Measurements from ENCODE around the gene HIPK4.
"Not testable (repeated sequence)": the region's sequence is repeated elsewhere in the genome, so short reads cannot be mapped to it uniquely, and the experiment has no call there.

The HIPK4 gene

DNA sequence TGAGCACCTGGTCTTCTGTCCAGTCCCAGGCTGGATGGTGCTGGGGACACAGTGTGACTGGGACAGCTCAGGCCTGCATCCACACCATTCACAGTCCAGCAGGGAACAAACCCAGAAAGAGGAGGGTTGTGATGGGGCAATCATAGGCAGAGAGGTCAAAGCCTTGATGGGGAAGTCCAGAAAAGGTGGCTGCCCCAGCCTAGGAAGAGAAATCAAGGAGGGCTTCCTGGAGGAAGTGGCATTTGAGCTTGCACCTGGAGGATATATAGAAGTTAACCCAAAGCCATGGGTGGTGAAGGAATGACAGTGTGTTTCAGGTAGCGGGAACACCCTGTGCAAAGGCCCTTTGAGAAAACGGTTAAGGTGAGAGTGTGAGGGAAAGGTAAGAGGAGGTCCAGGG, 25.8 kb upstream of the HIPK4 start:
- Histone ChIP-seq H3K9me3 (ENCODE audit: insufficient read depth, low read depth, low read length) (no peaks in the 10 kb centered on the region), H3K27ac (ENCODE audit: low read depth, low read length) (no peak overlapping the region), H3K9ac (ENCODE audit: low read depth, low read length) (no peak overlapping the region), H3K4me3 (ENCODE audit: low read length) (no peak overlapping the region), H3K4me1 (ENCODE audit: insufficient read depth, low read length) (peaks cover 6% of the 10 kb centered on the region; the same call in 1 of the 2 replicates), H3K27me3 (ENCODE audit: insufficient read depth, low read length) (no peaks in the 10 kb centered on the region), H3K36me3 (ENCODE audit: insufficient read depth, low read length) (no peaks in the 10 kb centered on the region)
- WGBS = 92% methylated on average over 2 of the region's 2 CpGs

- 89% methylated on average over 20 of the region's 21 CpGs for WGBS
- Histone ChIP-seq H3K27ac (ENCODE audit: low read depth, low read length) (no peak overlapping the region), H3K9me3 (ENCODE audit: insufficient read depth, low read depth, low read length) (no peaks in the 10 kb centered on the region), H3K9ac (ENCODE audit: low read depth, low read length) (no peak overlapping the region), H3K4me1 (ENCODE audit: insufficient read depth, low read length) (peaks cover 6% of the 10 kb centered on the region), H3K27me3 (ENCODE audit: insufficient read depth, low read length) (no peaks in the 10 kb centered on the region), H3K36me3 (ENCODE audit: insufficient read depth, low read length) (no peaks in the 10 kb centered on the region), H3K4me3 (ENCODE audit: low read length) (no peak overlapping the region)
Observed at GRCh38 chr19:40414542-40415535, 24.9 kb upstream of the HIPK4 start.

DNA sequence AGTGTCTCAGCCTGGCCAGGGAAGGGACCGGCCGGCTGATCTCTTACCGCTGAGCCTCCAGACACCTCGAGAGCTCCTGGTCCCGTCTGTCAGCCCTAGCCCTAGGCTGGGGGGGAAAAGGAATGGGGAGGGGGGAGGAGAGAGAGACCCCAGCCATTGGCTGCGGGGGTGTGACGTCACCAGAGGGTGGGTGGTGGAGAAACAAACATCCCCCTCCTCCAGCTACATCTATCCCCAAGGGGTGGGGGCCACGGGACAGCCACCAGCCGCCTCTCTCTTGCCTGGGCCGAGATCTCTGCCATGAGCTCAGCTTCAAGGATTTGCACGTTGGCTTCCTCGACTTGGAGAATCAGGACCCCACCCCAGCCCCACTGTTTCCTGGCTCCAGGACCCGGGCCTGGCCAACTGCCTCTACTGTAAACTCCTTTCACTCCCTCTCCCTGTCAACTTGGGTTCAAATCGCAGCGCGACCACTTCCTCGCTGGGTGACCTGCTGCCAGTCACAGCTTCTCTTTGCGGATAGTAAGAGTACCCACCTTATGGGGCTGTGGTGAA, 23.4 kb upstream of the HIPK4 start, which contains the start of gene PRX:
PRX (minus strand) TSS at position 88 of the 555 bp plus-strand sequence. CDS start 5,446 bp downstream, outside the sequence.
- no peaks in the 10 kb centered on the region for H3K36me3 ChIP-seq (ENCODE audit: insufficient read depth, low read length)
- WGBS = 33% methylated on average over 16 of the region's 18 CpGs
- peaks cover 6% of the 10 kb centered on the region for H3K4me1 ChIP-seq (ENCODE audit: insufficient read depth, low read length)
- H3K9me3 ChIP-seq (ENCODE audit: insufficient read depth, low read depth, low read length) = no peaks in the 10 kb centered on the region
- no peak within 1 kb of the TSS for H3K9ac ChIP-seq (ENCODE audit: low read depth, low read length)
- no peaks in the 10 kb centered on the region for H3K27me3 ChIP-seq (ENCODE audit: insufficient read depth, low read length)
- peak within 1 kb of the TSS; percentile 35 for H3K4me3 ChIP-seq (ENCODE audit: low read length)
- peak within 1 kb of the TSS; percentile 41; the same call in 1 of the 2 replicates for H3K27ac ChIP-seq (ENCODE audit: low read depth, low read length)

GRCh38 chr19:40412866-40413265, 22.9 kb upstream of the HIPK4 start:
- peak overlapping the region; percentile 35; the same call in 1 of the 2 replicates for H3K4me3 ChIP-seq (ENCODE audit: low read length)
- H3K36me3 ChIP-seq (ENCODE audit: insufficient read depth, low read length) = no peaks in the 10 kb centered on the region
- H3K9me3 ChIP-seq (ENCODE audit: insufficient read depth, low read depth, low read length) = no peaks in the 10 kb centered on the region
- H3K9ac ChIP-seq (ENCODE audit: low read depth, low read length) = no peak overlapping the region
- H3K4me1 ChIP-seq (ENCODE audit: insufficient read depth, low read length) = peaks cover 6% of the 10 kb centered on the region
- 0 out of 2 replicates have a peak overlapping the region, but pooled peaks have one; percentile 35 for H3K27ac ChIP-seq (ENCODE audit: low read depth, low read length)
- WGBS = 77% methylated on average over 4 of the region's 4 CpGs
- no peaks in the 10 kb centered on the region for H3K27me3 ChIP-seq (ENCODE audit: insufficient read depth, low read length)

- Histone ChIP-seq H3K9me3 (ENCODE audit: insufficient read depth, low read depth, low read length) (no peaks in the 10 kb centered on the region), H3K4me1 (ENCODE audit: insufficient read depth, low read length) (peaks cover 6% of the 10 kb centered on the region), H3K27me3 (ENCODE audit: insufficient read depth, low read length) (no peaks in the 10 kb centered on the region), H3K9ac (ENCODE audit: low read depth, low read length) (no peak overlapping the region), H3K27ac (ENCODE audit: low read depth, low read length) (no peak overlapping the region), H3K36me3 (ENCODE audit: insufficient read depth, low read length) (no peaks in the 10 kb centered on the region), H3K4me3 (ENCODE audit: low read length) (no peak overlapping the region)
- 66% methylated on average over 8 of the region's 8 CpGs for WGBS
Observed at GRCh38 chr19:40411958-40412499, 22.0 kb upstream of the HIPK4 start.

DNA sequence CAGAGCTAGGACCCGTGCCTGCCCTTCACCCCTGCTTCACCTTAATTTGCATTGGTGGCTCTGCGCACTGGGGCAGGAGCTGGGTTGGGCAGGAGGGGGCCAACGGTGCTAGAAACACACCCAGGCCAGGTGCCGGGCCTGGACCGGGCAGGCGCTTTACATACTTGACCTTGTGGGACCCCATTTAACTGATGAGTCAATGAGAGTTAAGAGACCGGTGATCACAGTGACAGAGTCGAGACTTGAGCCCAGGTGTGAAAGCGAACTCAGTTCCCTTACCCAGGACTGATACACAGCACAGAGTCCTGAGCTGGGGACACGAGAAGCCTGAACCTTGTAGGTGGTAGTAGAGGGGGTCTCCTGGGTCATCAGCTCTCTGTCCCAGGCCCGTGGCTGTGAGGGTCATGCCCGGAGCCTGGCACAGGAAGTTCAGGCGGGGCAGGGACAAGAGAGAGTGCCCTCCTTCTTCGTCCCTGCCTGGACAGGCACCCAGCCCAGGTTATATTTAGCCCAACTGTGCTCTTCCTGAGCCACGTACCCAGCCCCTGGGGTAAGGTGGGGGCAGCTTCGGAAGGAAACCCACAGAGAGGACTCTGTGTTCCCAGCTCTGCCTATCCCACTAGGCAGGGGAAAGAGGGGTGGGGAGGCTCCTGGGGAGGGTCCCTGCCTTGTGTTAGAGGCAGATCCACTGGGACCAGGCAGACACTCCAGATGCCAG, 21.3 kb upstream of the HIPK4 start:
- Histone ChIP-seq H3K27ac (ENCODE audit: low read depth, low read length) (0 out of 2 replicates have a peak overlapping the region, but pooled peaks have one; percentile 37), H3K36me3 (ENCODE audit: insufficient read depth, low read length) (no peaks in the 10 kb centered on the region), H3K4me1 (ENCODE audit: insufficient read depth, low read length) (peaks cover 6% of the 10 kb centered on the region), H3K9ac (ENCODE audit: low read depth, low read length) (no peak overlapping the region), H3K4me3 (ENCODE audit: low read length) (no peak overlapping the region), H3K27me3 (ENCODE audit: insufficient read depth, low read length) (no peaks in the 10 kb centered on the region), H3K9me3 (ENCODE audit: insufficient read depth, low read depth, low read length) (no peaks in the 10 kb centered on the region)
- 73% methylated on average over 16 of the region's 16 CpGs for WGBS

DNA sequence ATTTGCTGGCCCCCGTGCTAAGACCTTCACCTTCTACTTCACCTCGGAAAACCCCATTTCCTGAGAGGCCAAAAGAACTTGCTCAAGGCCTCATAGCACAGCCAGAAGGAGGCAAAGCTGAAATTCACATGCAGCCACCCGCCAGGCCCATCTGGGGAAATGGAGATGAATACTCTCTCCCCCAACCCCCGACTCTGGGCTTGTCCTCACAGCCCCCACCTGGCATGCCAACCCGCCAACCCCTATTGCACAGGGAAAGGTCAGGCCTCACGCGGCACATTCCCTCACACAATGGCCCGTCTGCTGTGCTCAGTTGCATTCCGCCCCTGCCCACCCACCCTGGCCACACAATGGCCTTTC, 20.0 kb upstream of the HIPK4 start:
- peaks cover 6% of the 10 kb centered on the region for H3K4me1 ChIP-seq (ENCODE audit: insufficient read depth, low read length)
- H3K9ac ChIP-seq (ENCODE audit: low read depth, low read length) = peak overlapping the region; percentile 9; the same call in 1 of the 2 replicates
- no peaks in the 10 kb centered on the region for H3K36me3 ChIP-seq (ENCODE audit: insufficient read depth, low read length)
- peak overlapping the region; percentile 86; the same call in 1 of the 2 replicates for H3K27ac ChIP-seq (ENCODE audit: low read depth, low read length)
- no peaks in the 10 kb centered on the region for H3K27me3 ChIP-seq (ENCODE audit: insufficient read depth, low read length)
- 49% methylated on average over 9 of the region's 9 CpGs for WGBS
- H3K9me3 ChIP-seq (ENCODE audit: insufficient read depth, low read depth, low read length) = no peaks in the 10 kb centered on the region
- H3K4me3 ChIP-seq (ENCODE audit: low read length) = no peak overlapping the region

DNA sequence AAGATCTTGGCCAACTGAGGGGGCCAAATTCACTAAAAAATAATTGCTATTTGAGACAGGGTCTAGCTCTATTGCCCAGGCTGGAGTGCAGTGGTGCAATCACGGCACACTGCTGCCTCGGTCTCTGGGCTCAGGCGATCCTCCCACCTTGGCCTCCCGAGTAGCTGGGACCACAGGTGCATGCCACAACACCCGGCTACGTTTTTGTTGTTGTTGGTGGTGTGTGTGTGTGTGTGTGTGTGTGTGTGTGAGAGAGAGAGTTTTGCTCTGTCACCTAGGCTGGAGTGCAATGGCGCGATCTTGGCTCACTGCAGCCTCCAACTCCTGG, 18.6 kb upstream of the HIPK4 start:
- not testable (repeated sequence) for H3K27ac ChIP-seq (ENCODE audit: low read depth, low read length); H3K9me3 ChIP-seq (ENCODE audit: insufficient read depth, low read depth, low read length); H3K27me3 ChIP-seq (ENCODE audit: insufficient read depth, low read length); H3K36me3 ChIP-seq (ENCODE audit: insufficient read depth, low read length); H3K9ac ChIP-seq (ENCODE audit: low read depth, low read length); H3K4me1 ChIP-seq (ENCODE audit: insufficient read depth, low read length); H3K4me3 ChIP-seq (ENCODE audit: low read length)
- WGBS = 96% methylated on average over 8 of the region's 8 CpGs

- no peaks in the 10 kb centered on the region; the same call in 1 of the 2 replicates for H3K4me1 ChIP-seq (ENCODE audit: insufficient read depth, low read length)
- 89% methylated on average over 22 of the region's 22 CpGs for WGBS
- no peaks in the 10 kb centered on the region for H3K27me3 ChIP-seq (ENCODE audit: insufficient read depth, low read length)
- H3K36me3 ChIP-seq (ENCODE audit: insufficient read depth, low read length) = no peaks in the 10 kb centered on the region
- H3K4me3 ChIP-seq (ENCODE audit: low read length) = no peak overlapping the region
- H3K27ac ChIP-seq (ENCODE audit: low read depth, low read length) = no peak overlapping the region
- no peaks in the 10 kb centered on the region for H3K9me3 ChIP-seq (ENCODE audit: insufficient read depth, low read depth, low read length)
- no peak overlapping the region for H3K9ac ChIP-seq (ENCODE audit: low read depth, low read length)
Observed at GRCh38 chr19:40407714-40408597, 18.0 kb upstream of the HIPK4 start.

DNA sequence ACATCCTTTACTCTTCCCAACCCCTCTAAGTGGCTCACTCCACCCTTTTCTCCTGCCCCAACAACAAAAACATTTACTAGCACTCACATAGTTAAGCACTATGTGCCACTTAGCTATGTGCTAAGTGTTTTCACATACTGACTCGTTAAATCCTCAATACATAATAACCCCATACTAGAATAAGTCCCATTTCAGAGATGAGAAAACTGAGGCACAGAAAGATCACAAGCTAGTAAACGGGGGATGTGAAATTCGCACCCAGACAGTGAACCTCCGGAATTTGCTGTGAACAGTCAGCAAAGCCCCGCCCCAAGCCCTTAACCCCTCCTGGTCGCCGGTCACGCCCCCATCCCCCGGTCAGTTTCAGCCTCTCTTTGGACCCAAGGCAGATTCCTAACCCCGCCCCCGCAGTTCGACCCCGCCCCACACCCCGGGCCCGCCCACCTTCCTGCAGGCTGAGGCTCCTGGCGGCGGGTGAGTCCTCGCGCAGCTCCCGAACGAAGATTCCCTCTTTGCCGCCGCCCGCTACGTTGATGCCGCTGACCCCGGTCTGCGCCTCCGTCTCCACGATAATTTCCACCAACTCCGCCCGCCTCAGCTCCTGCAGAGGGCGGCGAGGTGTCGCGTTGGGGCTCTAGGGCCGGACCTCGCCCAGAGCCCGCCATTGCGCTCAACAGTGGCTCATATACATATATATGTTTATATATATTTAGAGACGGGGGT, 13.4 kb upstream of the HIPK4 start:
- peak overlapping the region; percentile 74 for H3K4me3 ChIP-seq (ENCODE audit: low read length)
- H3K27ac ChIP-seq (ENCODE audit: low read depth, low read length) = peak overlapping the region; percentile 80; the same call in 1 of the 2 replicates
- WGBS = 1% methylated on average over 37 of the region's 41 CpGs

More for the DNA sequence above, 13.4 kb upstream of the HIPK4 start:
- H3K36me3 ChIP-seq (ENCODE audit: insufficient read depth, low read length) = no peaks in the 10 kb centered on the region
- H3K4me1 ChIP-seq (ENCODE audit: insufficient read depth, low read length) = no peaks in the 10 kb centered on the region
- H3K9ac ChIP-seq (ENCODE audit: low read depth, low read length) = peak overlapping the region; percentile 57
- H3K27me3 ChIP-seq (ENCODE audit: insufficient read depth, low read length) = no peaks in the 10 kb centered on the region
- no peaks in the 10 kb centered on the region for H3K9me3 ChIP-seq (ENCODE audit: insufficient read depth, low read depth, low read length)
